Mesenchymal stem cell (in vitro differentiated cells and primary cell): ENCODE measurements around the gene KBTBD4.
"Not testable (repeated sequence)": the region's sequence is repeated elsewhere in the genome, so short reads cannot be mapped to it uniquely, and the experiment has no call there.

Experiments
- DNase-seq: peaks from one replicate; pipeline ENCODE4 v3.0.0-alpha.2; 2013
- H2AFZ ChIP-seq: one replicate; pipeline ENCODE4 v1.6.1; 2013; ENCODE audit warnings: low read depth, mild to moderate bottlenecking, control low read depth, inconsistent platforms, low read length, moderate library complexity
- H2AK5ac ChIP-seq: 2 replicates; pipeline ENCODE4 v1.6.1; 2013; ENCODE audit warnings: low read length, moderate library complexity, mild to moderate bottlenecking, inconsistent platforms; ENCODE audit not compliant: severe bottlenecking
- H2BK120ac ChIP-seq: one replicate; pipeline ENCODE4 v1.6.1; 2013; ENCODE audit warnings: low read depth, mild to moderate bottlenecking, inconsistent platforms, low read length, moderate library complexity
- H2BK12ac ChIP-seq, 2 experiments: one replicate each; pipeline ENCODE4 v1.6.1; 2013; ENCODE audit warnings: inconsistent platforms in 2 of 2, low read length in 2 of 2, mild to moderate bottlenecking in 2 of 2, moderate library complexity in 2 of 2, control low read depth in 1 of 2
- H2BK15ac ChIP-seq: one replicate; pipeline ENCODE4 v1.6.1; 2013; ENCODE audit warnings: mild to moderate bottlenecking, low read depth, inconsistent platforms; ENCODE audit not compliant: poor library complexity, severe bottlenecking
- H2BK5ac ChIP-seq: 2 replicates; pipeline ENCODE4 v1.6.1; 2013; ENCODE audit warnings: low read depth, mild to moderate bottlenecking, low read length, control low read depth, inconsistent platforms; ENCODE audit not compliant: poor library complexity, severe bottlenecking
- H3K14ac ChIP-seq, 2 experiments: one replicate each; pipeline ENCODE4 v1.6.1; 2013; ENCODE audit warnings: inconsistent platforms in 2 of 2, low read length in 2 of 2, control low read depth in 1 of 2, mild to moderate bottlenecking in 1 of 2, moderate library complexity in 1 of 2
- H3K18ac ChIP-seq, 2 experiments: one replicate each; pipeline ENCODE4 v1.6.1; 2013; ENCODE audit warnings: inconsistent platforms in 2 of 2, low read length in 2 of 2, control low read depth in 1 of 2, low read depth in 1 of 2, mild to moderate bottlenecking in 1 of 2
- H3K23ac ChIP-seq, 2 experiments: one replicate each; pipeline ENCODE4 v1.6.1; 2013; ENCODE audit warnings: inconsistent platforms in 2 of 2, low read length in 2 of 2, mild to moderate bottlenecking in 2 of 2, moderate library complexity in 2 of 2, control low read depth in 1 of 2
- H3K27ac ChIP-seq: 2 replicates; pipeline ENCODE4 v1.5.1; 2013; ENCODE audit warnings: mild to moderate bottlenecking, moderate library complexity, low read length, control low read depth, inconsistent platforms; ENCODE audit not compliant: poor library complexity, severe bottlenecking
- H3K27me3 ChIP-seq, 2 experiments: 2 replicates each; pipeline versions ENCODE4 v1.6.1 to v1.7.0; 2013; ENCODE audit warnings: low read length in 2 of 2, mild to moderate bottlenecking in 2 of 2, moderate library complexity in 2 of 2, control low read depth in 1 of 2, inconsistent platforms in 1 of 2; ENCODE audit not compliant: control insufficient read depth in 1 of 2, insufficient read depth in 1 of 2
- H3K36me3 ChIP-seq, 2 experiments: 2 replicates each; pipeline versions ENCODE4 v1.6.1 to v1.7.0; 2013; ENCODE audit warnings: low read length in 2 of 2, control low read depth in 1 of 2, inconsistent platforms in 1 of 2, low read depth in 1 of 2, mild to moderate bottlenecking in 1 of 2; ENCODE audit not compliant: insufficient read depth in 2 of 2, control insufficient read depth in 1 of 2
- H3K4ac ChIP-seq, 2 experiments: one replicate each; pipeline ENCODE4 v1.6.1; 2013; ENCODE audit warnings: inconsistent platforms in 2 of 2, low read length in 2 of 2, mild to moderate bottlenecking in 2 of 2, moderate library complexity in 2 of 2, control low read depth in 1 of 2, low read depth in 1 of 2
- H3K4me1 ChIP-seq: 2 replicates; pipeline ENCODE4 v1.6.1; 2013; ENCODE audit warnings: low read depth, low read length, control low read depth; ENCODE audit not compliant: control insufficient read depth, insufficient read depth
- H3K4me2 ChIP-seq: 2 replicates; pipeline ENCODE4 v1.6.1; 2013; ENCODE audit warnings: low read length, mild to moderate bottlenecking, inconsistent platforms; ENCODE audit not compliant: poor library complexity, severe bottlenecking
- H3K4me3 ChIP-seq, 2 experiments: 2 replicates each; pipeline versions ENCODE4 v1.5.1 to v1.7.0; 2013; ENCODE audit warnings: low read length in 2 of 2, mild to moderate bottlenecking in 2 of 2, control low read depth in 1 of 2, low read depth in 1 of 2; ENCODE audit not compliant: insufficient read depth in 1 of 2
- H3K79me1 ChIP-seq: replicated peaks from 2 replicates; pipeline ENCODE4 v1.6.1; 2013; ENCODE audit warnings: mild to moderate bottlenecking, control low read depth, low read length, inconsistent platforms; ENCODE audit not compliant: poor library complexity, severe bottlenecking
- H3K9ac ChIP-seq: 2 replicates; pipeline ENCODE4 v1.7.0; 2013; ENCODE audit warnings: mild to moderate bottlenecking, low read length, moderate library complexity
- H3K9me3 ChIP-seq: 2 replicates; pipeline ENCODE4 v1.7.0; 2013; ENCODE audit warnings: mild to moderate bottlenecking, low read length; ENCODE audit not compliant: control insufficient read depth
- H4K8ac ChIP-seq: one replicate; pipeline ENCODE4 v1.6.1; 2013; ENCODE audit warnings: inconsistent platforms, mild to moderate bottlenecking, low read length, moderate library complexity
- H4K91ac ChIP-seq: one replicate; pipeline ENCODE4 v1.6.1; 2013; ENCODE audit warnings: mild to moderate bottlenecking, low read length, inconsistent platforms
- WGBS: methylation state at CpG from one replicate; pipeline ENCODE4 v1.1.7; 2013; ENCODE audit warnings: mixed read lengths; 5-methylcytosine and 5-hydroxymethylcytosine counted together

KBTBD4 gene

GRCh38 chr11:47529951-47530350 lies 48.8 kb downstream of the KBTBD4 start:
- Histone ChIP-seq H3K4me3 (no peak overlapping the region), H3K79me1 (no peaks in the 10 kb centered on the region), H2BK15ac (no peak overlapping the region), H3K23ac (no peak overlapping the region), H3K4me1 (peaks cover 18% of the 10 kb centered on the region), H3K4ac (no peak overlapping the region), H3K4me2 (no peak overlapping the region), H4K8ac (no peak overlapping the region), H2BK120ac (no peak overlapping the region), H3K36me3 (peaks cover 9 to 23% of the 10 kb centered on the region in 2 experiments), H2BK5ac (no peak overlapping the region), H3K27ac (no peak overlapping the region), H3K27me3 (no peaks in the 10 kb centered on the region), H3K9me3 (no peaks in the 10 kb centered on the region), H3K18ac (no peak overlapping the region), H2AFZ (no peak overlapping the region), H4K91ac (no peak overlapping the region), H3K9ac (no peak overlapping the region), H2BK12ac (no peak overlapping the region), H3K14ac (no peak overlapping the region), H2AK5ac (no peak overlapping the region)
- 100% methylated on average over 3 of the region's 4 CpGs for WGBS
- no peak for DNase-seq

GRCh38 chr11:47527186-47527585 lies 51.6 kb downstream of the KBTBD4 start:
- DNase-seq, result no peak
- no peak overlapping the region for H3K9ac ChIP-seq
- H2BK120ac ChIP-seq, result no peak overlapping the region
- H3K27ac ChIP-seq, result peak overlapping the region; percentile 26
- H2BK12ac ChIP-seq, result no peak overlapping the region
- H4K8ac ChIP-seq, result no peak overlapping the region
- no peak overlapping the region for H2BK5ac ChIP-seq
- H2BK15ac ChIP-seq, result no peak overlapping the region
- WGBS, result 100% methylated on average over 2 of the region's 6 CpGs
- H4K91ac ChIP-seq, result no peak overlapping the region
- H3K36me3 ChIP-seq, result peaks cover 9 to 20% of the 10 kb centered on the region in 2 experiments
- no peaks in the 10 kb centered on the region for H3K9me3 ChIP-seq
- H3K14ac ChIP-seq, result no peak overlapping the region
- H3K4me3 ChIP-seq, result no peak overlapping the region
- H3K27me3 ChIP-seq, result no peaks in the 10 kb centered on the region
- no peak overlapping the region for H3K23ac ChIP-seq
- no peak overlapping the region for H3K4ac ChIP-seq
- H2AK5ac ChIP-seq, result no peak overlapping the region
- H3K18ac ChIP-seq, result no peak overlapping the region
- H2AFZ ChIP-seq, result no peak overlapping the region
- no peak overlapping the region for H3K4me2 ChIP-seq
- peaks cover 16% of the 10 kb centered on the region for H3K4me1 ChIP-seq
- H3K79me1 ChIP-seq, result no peaks in the 10 kb centered on the region

GRCh38 chr11:47526032-47526431 lies 52.7 kb downstream of the KBTBD4 start:
- not testable (repeated sequence) for H4K8ac ChIP-seq, H3K79me1 ChIP-seq, H3K9ac ChIP-seq, H3K4me3 ChIP-seq, H4K91ac ChIP-seq, H3K23ac ChIP-seq, H3K14ac ChIP-seq, H3K18ac ChIP-seq, H3K9me3 ChIP-seq, H2BK12ac ChIP-seq, H2BK15ac ChIP-seq, H2BK120ac ChIP-seq, H3K4me2 ChIP-seq, H3K27ac ChIP-seq, H3K4ac ChIP-seq, H3K27me3 ChIP-seq, H2BK5ac ChIP-seq, H2AK5ac ChIP-seq, DNase-seq, H2AFZ ChIP-seq
- peaks cover 13% of the 10 kb centered on the region for H3K4me1 ChIP-seq
- 94% methylated on average over 8 of the region's 9 CpGs for WGBS
- H3K36me3 ChIP-seq, result peaks cover 6 to 20% of the 10 kb centered on the region in 2 experiments

GRCh38 chr11:47524291-47524874 lies 54.4 kb downstream of the KBTBD4 start:
- H3K4me3 ChIP-seq, result peak overlapping the region in 1 of 2 experiments; percentile 73
- 37% methylated on average over 9 of the region's 9 CpGs for WGBS
- no peak overlapping the region for H2BK15ac ChIP-seq
- peak overlapping the region; percentile 27 for H3K4me2 ChIP-seq
- peak overlapping the region; percentile 81 for H2AK5ac ChIP-seq
- peak; percentile 54 for DNase-seq
- peaks cover 10 to 11% of the 10 kb centered on the region in 2 experiments for H3K36me3 ChIP-seq
- H3K79me1 ChIP-seq, result no peaks in the 10 kb centered on the region
- no peak overlapping the region for H4K8ac ChIP-seq
- H2AFZ ChIP-seq, result no peak overlapping the region
- peaks cover 15% of the 10 kb centered on the region for H3K4me1 ChIP-seq
- peak overlapping the region; percentile 30 for H4K91ac ChIP-seq
- H3K27me3 ChIP-seq, result no peaks in the 10 kb centered on the region
- H2BK5ac ChIP-seq, result no peak overlapping the region
- peak overlapping the region in 1 of 2 experiments; percentile 97 for H2BK12ac ChIP-seq
- H3K9ac ChIP-seq, result peak overlapping the region; percentile 86
- H3K18ac ChIP-seq, result peak overlapping the region; percentile 40 to 98
- peak overlapping the region in 1 of 2 experiments; percentile 95 for H3K4ac ChIP-seq
- H3K23ac ChIP-seq, result peak overlapping the region; percentile 25 to 92
- H2BK120ac ChIP-seq, result no peak overlapping the region
- no peaks in the 10 kb centered on the region for H3K9me3 ChIP-seq
- peak overlapping the region; percentile 89 for H3K27ac ChIP-seq
- peak overlapping the region in 1 of 2 experiments; percentile 99 for H3K14ac ChIP-seq
